HepG2 (cell line): Measurements from ENCODE around the gene ERRFI1. TPM values are rescaled to one million over a fixed set of nuclear protein-coding genes. Genes with fewer than 3 reads are reported as not detected.

ENCODE experiments used
- CSRNP1 ChIP-seq: sonication (generic); formaldehyde crosslinking; IDR thresholded peaks from 2 replicates; pipeline ENCODE4 v1.8.1; 2023; ENCODE audit warnings: mild to moderate bottlenecking, missing genetic modification reagents
- ETS1 ChIP-seq: sonication (generic); formaldehyde crosslinking; IDR thresholded peaks from 2 replicates; pipeline ENCODE4 v1.4.0; 2020; ENCODE audit warnings: missing genetic modification reagents
- FOXK2 ChIP-seq: fragments of 450-650 bp; IDR thresholded peaks from 2 replicates; pipeline ENCODE4 v1.6.1; 2016
- HNRNPUL1 ChIP-seq: fragments of 200-400 bp; formaldehyde crosslinking; IDR thresholded peaks from 2 replicates; pipeline ENCODE4 v1.6.1; 2017; ENCODE audit warnings: low read depth, mild to moderate bottlenecking, low read length, moderate library complexity
- KLF13 ChIP-seq: sonication (generic); formaldehyde crosslinking; IDR thresholded peaks from 2 replicates; pipeline ENCODE4 v1.4.0; 2020; ENCODE audit warnings: mild to moderate bottlenecking, missing genetic modification reagents
- MNT ChIP-seq: fragments of 450-650 bp; IDR thresholded peaks from 2 replicates; pipeline ENCODE4 v1.6.1; 2016
- MTF1 ChIP-seq: sonication (generic); formaldehyde crosslinking; IDR thresholded peaks from 2 replicates; pipeline ENCODE4 v1.5.0; 2020; ENCODE audit warnings: missing genetic modification reagents
- PITX1 ChIP-seq: sonication (generic); formaldehyde crosslinking; IDR thresholded peaks from 2 replicates; pipeline ENCODE4 v1.5.1; 2020; ENCODE audit warnings: mild to moderate bottlenecking, missing genetic modification reagents
- RBM22 ChIP-seq: fragments of 200-400 bp; formaldehyde crosslinking; optimal IDR thresholded peaks from 2 replicates; pipeline ENCODE3; 2017; ENCODE audit warnings: mild to moderate bottlenecking, low read length, moderate library complexity
- RELA ChIP-seq: sonication (generic); formaldehyde crosslinking; IDR thresholded peaks from 2 replicates; pipeline ENCODE4 v1.4.0; 2020; ENCODE audit warnings: missing genetic modification reagents
- SNRNP70 ChIP-seq: fragments of 200-400 bp; formaldehyde crosslinking; IDR thresholded peaks from 2 replicates; pipeline ENCODE4 v1.6.1; 2017; ENCODE audit warnings: mild to moderate bottlenecking, low read depth, low read length, moderate library complexity
- TAF1 ChIP-seq: sonication (generic); formaldehyde crosslinking; IDR thresholded peaks from 2 replicates; pipeline ENCODE4 v1.4.0; 2020; ENCODE audit warnings: missing genetic modification reagents
- ZBTB14 ChIP-seq: sonication (generic); formaldehyde crosslinking; IDR thresholded peaks from 2 replicates; pipeline ENCODE4 v1.4.0; 2020; ENCODE audit warnings: missing genetic modification reagents
- ZBTB7B ChIP-seq: sonication (generic); formaldehyde crosslinking; IDR thresholded peaks from 2 replicates; pipeline ENCODE4 v1.4.0; 2020; ENCODE audit warnings: missing genetic modification reagents
- ZFP91 ChIP-seq: sonication (generic); formaldehyde crosslinking; IDR thresholded peaks from 2 replicates; pipeline ENCODE4 v1.9.0; 2022; ENCODE audit warnings: missing genetic modification reagents, mild to moderate bottlenecking, borderline replicate concordance
- ZNF276 ChIP-seq: sonication (generic); formaldehyde crosslinking; IDR thresholded peaks from 2 replicates; pipeline ENCODE4 v1.4.0; 2020; ENCODE audit warnings: mild to moderate bottlenecking, low read depth, missing genetic modification reagents
- ZNF326 ChIP-seq: sonication (generic); formaldehyde crosslinking; IDR thresholded peaks from 2 replicates; pipeline ENCODE4 v1.4.0; 2020; ENCODE audit warnings: missing genetic modification reagents, borderline replicate concordance
- ZNF558 ChIP-seq: sonication (generic); formaldehyde crosslinking; IDR thresholded peaks from 2 replicates; pipeline ENCODE4 v1.9.0; 2022; ENCODE audit warnings: mild to moderate bottlenecking, missing genetic modification reagents, borderline replicate concordance
- ZNF841 ChIP-seq: sonication (generic); formaldehyde crosslinking; IDR thresholded peaks from 2 replicates; pipeline ENCODE4 v1.8.1; 2023; ENCODE audit warnings: missing genetic modification reagents, borderline replicate concordance
- polyA plus RNA-seq, 8 experiments: library from polyadenylated mRNA; depleted of rRNA in 3 of 8; stranded (reverse) in 7 of 8; unstranded in 1 of 8; fragments of >200 nt; fragmentation: Illumina TruSeq in 4 of 8; extraction: Trizol in 4 of 8; gene quantifications; 2 replicates each; pipeline versions ENCODE4 v1.2.1 to v1.2.3, GENCODE V29; 2011 to 2016; ENCODE audit warnings: low read depth in 4 of 8, missing spikeins in 1 of 8, mixed read lengths in 1 of 8; ENCODE audit not compliant: insufficient read depth in 1 of 8
- total RNA-seq, 5 experiments: library from RNA; depleted of rRNA; stranded (reverse); fragments of >200 nt; fragmentation: Illumina TruSeq; extraction: Trizol; gene quantifications; 2 replicates each; pipeline ENCODE4 v1.2.3, GENCODE V29; 2016; ENCODE audit warnings: low read depth in 1 of 5

ERRFI1 gene
- total and polyA plus RNA-seq, 2 of the 13 experiments (the other 11 are each of a cell fraction or from before 2014, with no cell fraction given) = 84.4 to 753 TPM

GRCh38 chr1:8021676-8022266 lies 4.3 kb downstream of the ERRFI1 start (continued):
- no peak for TF ChIP-seq ZNF276 (CRISPR knock-in tag)
- peak; percentile 89 for TF ChIP-seq RBM22
- no peak for TF ChIP-seq ZNF326
- TF ChIP-seq ZNF841 = no peak
- no peak for TF ChIP-seq ZBTB14 (CRISPR knock-in tag)
- TF ChIP-seq TAF1 (CRISPR knock-in tag) = no peak
- no peak for TF ChIP-seq SNRNP70
- TF ChIP-seq ZBTB7B (CRISPR knock-in tag) = no peak
- TF ChIP-seq PITX1 = no peak
- TF ChIP-seq CSRNP1 = no peak
- TF ChIP-seq FOXK2 = no peak
- no peak for TF ChIP-seq KLF13 (CRISPR knock-in tag)
- TF ChIP-seq MNT = no peak
- TF ChIP-seq ZFP91 = no peak
- no peak for TF ChIP-seq MTF1 (CRISPR knock-in tag)
- no peak for TF ChIP-seq HNRNPUL1
- TF ChIP-seq RELA = no peak
- TF ChIP-seq ETS1 (CRISPR knock-in tag) = no peak
- no peak for TF ChIP-seq ZNF558
